HG02610 (cell line): ENCODE data around the gene CDC42BPA.

Experiments used
- ATAC-seq: cut with Tn5 transposase; IDR thresholded peaks from one replicate; pipeline ENCODE4 v1.9.1; 2021; ENCODE audit warnings: mild to moderate bottlenecking, moderate library complexity; ENCODE audit not compliant: unreplicated experiment

The CDC42BPA gene

GRCh38 chr1:227071895-227072587 lies 246.3 kb downstream of the CDC42BPA start:
- ATAC-seq: no peak

- no peak for ATAC-seq
These were observed 247.5 kb downstream of the CDC42BPA start for GRCh38 chr1:227070638-227071285.

GRCh38 chr1:227069490-227069889 lies 248.8 kb downstream of the CDC42BPA start:
- ATAC-seq: no peak

GRCh38 chr1:227068883-227069282 lies 249.4 kb downstream of the CDC42BPA start:
- no peak for ATAC-seq

GRCh38 chr1:227066999-227067398 lies 251.3 kb downstream of the CDC42BPA start:
- ATAC-seq: no peak

GRCh38 chr1:227065311-227065710 lies 253.0 kb downstream of the CDC42BPA start:
- ATAC-seq: no peak

GRCh38 chr1:227062306-227062705 lies 256.0 kb downstream of the CDC42BPA start:
- no peak for ATAC-seq

- ATAC-seq: no peak
These were observed 259.2 kb downstream of the CDC42BPA start for GRCh38 chr1:227059076-227059475.

- no peak for ATAC-seq
These were observed 260.0 kb downstream of the CDC42BPA start for GRCh38 chr1:227058321-227058751.

- ATAC-seq: no peak
These were observed 269.0 kb downstream of the CDC42BPA start for GRCh38 chr1:227049253-227049652.

- no peak for ATAC-seq
These were observed 274.5 kb downstream of the CDC42BPA start for GRCh38 chr1:227043755-227044154.

GRCh38 chr1:227042292-227042691 lies 276.0 kb downstream of the CDC42BPA start:
- no peak for ATAC-seq

GRCh38 chr1:227038401-227038800 lies 279.9 kb downstream of the CDC42BPA start:
- ATAC-seq: no peak

- no peak for ATAC-seq
These were observed 281.2 kb downstream of the CDC42BPA start for GRCh38 chr1:227037121-227037520.

GRCh38 chr1:227035316-227035715 lies 283.0 kb downstream of the CDC42BPA start:
- no peak for ATAC-seq

- no peak for ATAC-seq
These were observed 284.4 kb downstream of the CDC42BPA start for GRCh38 chr1:227033880-227034279.

GRCh38 chr1:227032396-227032795 lies 285.9 kb downstream of the CDC42BPA start:
- ATAC-seq: no peak

- ATAC-seq: no peak
These were observed 301.3 kb downstream of the CDC42BPA start for GRCh38 chr1:227016990-227017389.

- no peak for ATAC-seq
These were observed 307.6 kb downstream of the CDC42BPA start for GRCh38 chr1:227010645-227011044.

- no peak for ATAC-seq
These were observed 308.4 kb downstream of the CDC42BPA start for GRCh38 chr1:227009937-227010336.

- ATAC-seq: peak; percentile 80
These were observed 312.0 kb downstream of the CDC42BPA start for GRCh38 chr1:227006226-227006796.

GRCh38 chr1:227004796-227005195 lies 313.5 kb downstream of the CDC42BPA start:
- no peak for ATAC-seq
